ENCODE measurements around the gene NNAT.

- TF ChIP-seq CTCF (IDR thresholded peaks at IDR 0.05): no peak
- no peak for TF ChIP-seq POLR2A (IDR thresholded peaks at IDR 0.05)
These were observed 44.2 kb downstream of the NNAT start for GRCh38 chr20:37565134-37565811.

All from body of pancreas (tissue), 4 donors.